Central memory CD4-positive, alpha-beta T cell (primary cell): ENCODE results near the gene CBLIF.
"Not testable (repeated sequence)": the region's sequence is repeated elsewhere in the genome, so short reads cannot be mapped to it uniquely, and the experiment has no call there.

Experiments
- DNase-seq: peaks from one replicate; pipeline ENCODE4 v3.0.0; 2022

The CBLIF gene

DNA sequence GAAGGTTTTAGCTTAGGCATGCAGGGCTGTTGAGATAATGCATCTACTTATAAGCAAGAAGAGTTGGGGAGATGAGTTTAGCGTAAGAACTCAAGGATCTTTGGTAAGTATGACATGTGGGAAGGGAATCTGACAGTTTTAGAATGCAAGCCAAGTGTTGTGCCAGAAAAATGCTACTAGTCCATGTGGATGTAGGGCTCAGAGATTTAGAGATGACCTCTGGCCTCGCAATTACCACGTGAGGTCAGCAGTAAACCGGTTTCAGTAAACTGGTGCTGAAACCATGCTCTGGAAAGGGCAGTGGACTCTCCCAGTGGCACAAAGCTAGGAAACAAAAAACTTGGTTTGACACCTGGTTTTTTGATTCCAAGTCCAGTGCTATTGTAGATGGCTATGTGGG is 53.7 kb downstream of the CBLIF start:
- no peak for DNase-seq

- no peak for DNase-seq
Observed at GRCh38 chr11:59787816-59788215, 57.5 kb downstream of the CBLIF start.

- DNase-seq, result no peak
Observed at GRCh38 chr11:59787255-59787588, 58.1 kb downstream of the CBLIF start.

GRCh38 chr11:59785818-59786217 is 59.5 kb downstream of the CBLIF start:
- DNase-seq, result no peak

- not testable (repeated sequence) for DNase-seq
Observed at GRCh38 chr11:59784441-59784840, 60.9 kb downstream of the CBLIF start.

DNA sequence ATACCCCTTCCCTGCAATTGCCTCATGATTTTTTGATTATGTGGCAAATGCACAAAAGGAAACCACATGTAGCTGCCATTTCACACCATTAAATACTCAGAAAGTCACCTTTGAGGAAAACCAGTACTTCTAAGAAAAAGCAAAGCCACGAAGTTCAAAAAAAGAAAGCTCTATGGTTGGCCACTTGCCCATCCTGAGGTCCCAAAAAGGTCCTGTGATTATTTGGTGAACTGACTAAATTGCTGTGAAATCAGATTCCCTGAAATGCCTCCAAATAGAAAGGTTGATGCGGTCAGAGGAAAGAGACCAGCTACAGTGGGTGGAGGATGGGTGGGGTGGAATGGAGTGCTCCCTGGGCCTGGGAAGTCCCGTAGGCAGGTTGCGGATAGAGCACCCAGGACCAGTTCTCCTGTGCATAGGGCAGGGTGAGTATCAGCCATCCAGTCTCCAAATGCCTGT is 61.6 kb downstream of the CBLIF start:
- no peak for DNase-seq

GRCh38 chr11:59782080-59782479 is 63.2 kb downstream of the CBLIF start:
- no peak for DNase-seq

GRCh38 chr11:59779487-59779886 is 65.8 kb downstream of the CBLIF start:
- DNase-seq, result no peak
